Right ventricle myocardium inferior (tissue), 1 donor: ENCODE results near the gene GNG4. TPM values are rescaled to one million over a fixed set of nuclear protein-coding genes. Genes with fewer than 3 reads are reported as not detected.
A peak's percentile ranks its signal among the peaks of the same experiment; 100 is the strongest.
"Not testable (repeated sequence)": the region's sequence is repeated elsewhere in the genome, so short reads cannot be mapped to it uniquely, and the experiment has no call there.

ENCODE experiments used
- ATAC-seq: fragments of 200-7000 bp; cut with Tn5 transposase; one replicate; pipeline ENCODE4 v1.9.1; 2020; ENCODE audit warnings: mild to moderate bottlenecking, moderate library complexity
- DNase-seq: peaks from one replicate; pipeline ENCODE4 v3.0.0; 2021; ENCODE audit errors: missing footprints
- intact Hi-C: fragments of 100-400 bp; cut with DNase I; formaldehyde crosslinking; loops from one replicate; pipeline ENCODE4 v1.11.0; 2022
- total RNA-seq: library from RNA; stranded (reverse); fragmentation: NEBNext Ultra II Directional; extraction: Animal tissue kit (Norgen Biotek cat#: 25700); gene quantifications from one replicate; pipeline ENCODE4 v1.2.1, GENCODE V29; 2021
- donor health status: DM: no; HTN: yes; CAD: no; lungs with severe emphysema.

The GNG4 gene
- total RNA-seq, 1 donor from 2014 or later: not detected

DNA sequence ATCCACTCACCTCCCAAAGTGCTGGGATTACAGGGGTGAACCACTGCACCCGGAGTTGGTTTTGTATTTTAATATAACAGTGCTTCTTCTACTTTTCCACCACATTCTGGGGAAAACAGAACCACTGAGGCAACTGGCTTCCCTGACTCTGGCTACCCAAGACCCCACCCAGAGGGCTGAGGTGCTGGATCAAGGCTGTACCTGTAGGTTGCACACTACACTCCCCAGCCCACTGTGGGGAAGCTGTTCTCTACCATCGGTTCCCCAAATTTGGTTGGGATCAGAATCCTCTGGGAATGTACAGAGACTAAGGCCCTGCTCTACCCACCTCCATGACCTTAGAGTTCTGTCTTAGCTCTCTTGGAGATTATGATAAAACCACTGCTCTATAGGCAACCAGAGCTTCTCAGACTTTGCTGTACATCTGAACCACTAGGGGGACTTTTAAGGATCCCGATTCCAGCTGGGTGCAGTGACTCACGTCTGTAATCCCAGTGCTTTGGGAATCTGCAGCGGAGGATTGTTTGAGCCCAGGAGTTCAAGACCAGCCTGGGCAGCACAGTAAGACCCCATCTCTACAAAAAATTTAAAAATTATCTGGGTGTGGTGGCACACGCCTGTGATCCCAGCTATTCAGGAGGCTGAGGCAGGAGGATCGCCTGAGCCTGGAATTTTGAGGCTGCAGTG lies 51.6 kb downstream of the GNG4 start:
- DNase-seq (no peak), ATAC-seq (no peak)
- intact Hi-C loops: no loop called here

DNA sequence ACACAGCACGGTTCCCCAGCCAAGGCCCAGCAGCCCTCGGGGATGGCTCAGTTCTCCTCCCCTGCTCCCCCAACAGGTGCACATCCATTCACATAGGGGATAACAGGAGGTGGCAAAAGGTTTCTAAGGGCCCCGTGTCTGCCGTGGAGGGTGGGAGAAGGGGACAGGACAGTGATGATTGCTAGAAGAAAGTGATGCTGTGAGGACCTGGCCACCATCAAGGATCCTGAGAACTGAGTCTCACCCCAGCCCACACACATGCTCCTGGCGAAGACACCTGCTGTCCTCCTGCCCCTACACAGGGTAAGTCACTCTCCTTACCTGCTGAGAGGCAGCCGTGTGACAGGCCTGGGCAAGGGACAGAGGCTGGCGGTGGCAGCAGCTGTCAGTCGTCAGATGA lies 54.5 kb downstream of the GNG4 start:
- ATAC-seq: no peak
- intact Hi-C loops: no loop called here
- no peak for DNase-seq

DNA sequence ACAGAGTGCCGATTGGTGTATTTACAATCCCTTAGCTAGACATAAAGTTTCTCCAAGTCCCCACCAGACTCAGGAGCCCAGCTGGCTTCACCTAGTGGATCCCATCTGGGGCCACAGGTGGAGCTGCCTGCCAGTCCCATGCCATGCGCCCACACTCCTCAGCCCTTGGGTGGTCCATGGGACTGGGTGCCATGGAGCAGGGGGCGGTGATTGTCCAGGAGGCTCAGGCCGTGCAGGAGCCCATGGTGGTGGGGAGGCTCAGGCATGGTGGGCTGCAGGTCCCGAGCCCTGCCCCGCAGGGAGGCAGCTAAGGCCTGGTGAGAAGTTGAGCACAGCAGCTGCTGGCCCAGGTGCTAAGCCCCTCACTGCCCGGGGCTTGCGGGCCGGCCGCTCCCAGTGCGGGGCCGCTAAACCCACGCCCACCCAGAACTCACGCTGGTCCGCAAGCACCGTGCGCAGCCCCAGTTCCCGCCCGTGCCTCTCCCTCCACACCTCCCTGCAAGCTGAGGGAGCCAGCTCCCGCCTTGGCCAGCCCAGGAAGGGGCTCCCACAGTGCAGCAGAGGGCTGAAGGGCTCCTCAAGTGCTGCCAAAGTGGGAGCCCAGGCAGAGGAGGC lies 55.2 kb downstream of the GNG4 start:
- DNase-seq, intact Hi-C loops, ATAC-seq: not testable (repeated sequence)

DNA sequence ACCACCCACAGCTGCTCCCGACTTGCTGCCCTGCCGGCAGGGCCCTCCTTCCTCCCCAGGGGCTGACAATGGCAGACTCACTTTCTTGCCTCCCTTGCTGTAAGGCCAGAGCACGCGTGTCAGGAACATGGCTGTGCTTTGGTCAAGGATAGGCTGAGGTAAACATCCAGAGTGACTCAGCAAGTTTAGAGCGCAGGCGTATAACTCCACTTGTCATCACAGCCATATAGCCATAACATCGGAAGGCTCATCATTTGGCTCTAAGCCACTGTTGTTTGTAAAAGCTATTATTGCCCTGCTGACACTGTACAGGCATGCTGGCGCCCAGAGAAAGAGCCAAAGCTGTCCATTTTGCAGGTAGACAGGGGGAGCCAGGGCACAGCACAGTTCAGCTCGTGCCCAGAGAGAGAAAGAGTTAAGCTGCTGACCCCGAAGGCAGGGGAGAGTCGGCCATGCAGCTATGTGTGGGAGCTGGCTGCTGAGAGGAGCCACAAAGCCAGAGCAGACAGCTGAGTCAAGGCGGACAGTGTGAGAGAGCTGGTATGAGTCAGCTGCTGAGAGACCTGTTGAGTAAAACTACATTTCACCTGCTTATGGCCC lies 60.6 kb downstream of the GNG4 start:
- no peak for ATAC-seq

DNA sequence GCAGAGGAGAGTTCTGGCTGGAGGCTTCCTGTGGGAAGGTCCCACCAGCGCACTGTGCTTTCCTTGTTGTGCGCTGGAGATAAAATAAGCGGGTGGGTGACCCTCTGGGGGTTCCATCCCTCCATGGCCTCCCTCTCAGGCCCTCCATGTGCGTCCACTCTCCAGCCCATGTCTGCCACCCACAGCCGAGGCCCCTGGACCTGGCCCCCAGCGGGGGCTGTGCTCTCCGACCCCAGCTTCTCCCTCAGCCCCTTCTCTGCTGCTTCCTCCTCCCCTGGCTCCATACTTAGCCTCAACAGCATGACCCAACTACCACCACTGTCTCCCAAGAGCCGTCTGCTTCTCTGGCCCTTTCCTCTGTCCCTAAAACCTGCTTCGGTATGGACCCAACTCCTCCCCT lies 61.4 kb downstream of the GNG4 start:
- no peak for DNase-seq
- ATAC-seq: no peak
- intact Hi-C loops: no loop called here

More for the DNA sequence above, 60.6 kb downstream of the GNG4 start:
- no peak for DNase-seq
- intact Hi-C loops: no loop called here

DNA sequence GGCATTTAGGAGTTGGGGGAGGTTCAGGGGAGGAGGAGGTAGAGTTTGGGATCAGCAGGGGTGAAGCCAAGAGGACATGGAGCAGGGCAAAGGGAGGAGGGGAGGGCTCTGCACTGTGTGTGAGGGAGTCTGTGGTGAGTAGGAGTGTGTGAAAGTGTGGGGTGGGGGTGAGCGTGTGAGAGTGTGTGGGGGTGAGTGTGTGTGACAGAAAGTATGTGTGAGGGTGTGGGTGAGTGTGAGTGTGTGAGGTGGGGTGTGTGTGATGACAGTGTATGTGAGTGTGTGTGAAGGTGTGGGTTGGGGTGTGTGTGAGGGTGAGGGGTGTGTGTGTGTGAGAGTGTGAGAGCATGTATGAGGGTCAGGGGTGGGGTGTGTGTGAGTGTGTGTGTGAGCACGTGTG lies 62.6 kb downstream of the GNG4 start:
- DNase-seq (no peak), ATAC-seq (peak; percentile 17)
- intact Hi-C loops: no loop called here

DNA sequence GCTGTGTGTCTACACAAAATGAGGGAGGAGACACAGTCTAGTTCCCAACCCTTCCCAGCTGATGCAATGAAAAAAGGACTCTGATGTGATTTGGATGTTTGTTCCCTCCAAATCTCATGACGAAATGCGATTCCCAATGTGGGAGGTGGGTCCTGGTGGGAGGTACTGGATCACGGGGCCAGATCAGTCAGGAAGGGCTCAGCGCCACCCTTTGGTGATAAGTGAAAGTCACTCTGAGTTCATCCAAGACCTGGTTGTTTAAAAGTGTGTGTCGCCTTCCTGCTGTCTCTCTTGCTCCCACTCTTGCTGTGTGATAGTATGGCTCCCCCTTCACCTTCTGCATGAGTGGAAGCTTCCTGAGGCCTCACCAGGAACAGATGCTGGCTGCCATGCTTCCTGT lies 63.2 kb downstream of the GNG4 start:
- DNase-seq: no peak
- intact Hi-C loops: no loop called here
- ATAC-seq: no peak

DNA sequence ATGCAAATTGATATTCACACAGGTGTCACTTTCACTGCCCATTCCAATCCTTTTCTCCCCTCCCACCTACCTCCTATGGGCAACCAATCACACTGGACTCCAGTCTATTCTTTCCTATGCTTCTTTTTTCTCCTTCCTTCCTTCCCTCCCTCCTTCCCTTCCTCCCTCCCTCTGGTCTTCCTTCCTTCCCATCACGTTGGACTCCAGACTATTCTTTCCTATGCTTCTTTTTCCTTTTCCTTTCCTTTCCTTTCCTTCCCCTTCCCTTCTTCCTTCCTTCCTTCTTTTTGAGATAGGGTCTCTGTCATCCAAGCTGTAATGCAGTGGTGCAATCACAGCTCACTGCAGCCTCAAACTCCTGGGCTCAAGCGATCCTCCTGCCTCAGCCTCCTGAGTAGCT lies 64.6 kb downstream of the GNG4 start:
- intact Hi-C loops: no loop called here
- DNase-seq: no peak
- no peak for ATAC-seq

DNA sequence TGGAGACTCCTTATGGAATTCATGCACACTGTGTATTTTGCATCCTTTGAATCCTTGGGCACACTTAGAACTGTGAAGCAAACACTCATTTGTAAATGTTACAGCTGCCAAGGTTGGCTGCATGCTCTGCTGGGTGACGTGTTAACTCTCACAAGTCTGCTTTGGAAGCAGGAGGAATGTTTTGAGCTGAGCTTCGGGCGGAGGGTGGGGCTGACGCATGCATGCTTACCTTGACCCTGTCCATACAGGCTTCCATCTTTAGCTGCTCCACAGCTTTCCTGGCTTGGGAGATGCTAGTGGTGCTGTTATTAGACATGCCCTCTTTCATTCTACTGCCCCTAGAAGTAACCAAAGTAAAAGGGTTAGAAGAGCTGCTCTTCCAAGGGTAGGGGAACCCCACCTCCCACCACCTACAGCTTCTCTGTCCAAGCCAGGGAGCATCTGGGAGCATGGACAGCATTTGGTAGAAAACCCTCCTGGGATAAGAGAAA lies 66.0 kb downstream of the GNG4 start:
- intact Hi-C loops: no loop called here
- DNase-seq (no peak), ATAC-seq (no peak)

DNA sequence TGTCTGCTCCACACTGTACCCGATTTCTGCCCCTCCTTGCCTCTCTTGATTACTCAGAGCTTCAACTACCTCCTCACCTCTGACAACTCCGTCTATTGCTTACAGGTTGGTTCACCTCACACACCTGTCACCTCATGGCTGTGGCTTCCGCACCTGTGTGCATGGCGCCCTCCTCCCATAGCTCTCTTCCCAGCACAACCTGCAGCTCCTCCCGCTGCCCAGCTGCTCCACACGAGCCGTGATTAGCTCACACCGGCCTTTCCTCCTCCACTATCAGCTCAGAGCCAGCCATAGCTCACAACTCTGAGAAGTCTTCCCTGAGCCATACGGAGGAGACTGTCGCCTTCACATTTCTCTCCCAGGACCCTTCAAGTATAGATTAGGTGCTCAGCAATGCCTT lies 67.5 kb downstream of the GNG4 start:
- intact Hi-C loops: no loop called here
- DNase-seq: no peak
- no peak for ATAC-seq

DNA sequence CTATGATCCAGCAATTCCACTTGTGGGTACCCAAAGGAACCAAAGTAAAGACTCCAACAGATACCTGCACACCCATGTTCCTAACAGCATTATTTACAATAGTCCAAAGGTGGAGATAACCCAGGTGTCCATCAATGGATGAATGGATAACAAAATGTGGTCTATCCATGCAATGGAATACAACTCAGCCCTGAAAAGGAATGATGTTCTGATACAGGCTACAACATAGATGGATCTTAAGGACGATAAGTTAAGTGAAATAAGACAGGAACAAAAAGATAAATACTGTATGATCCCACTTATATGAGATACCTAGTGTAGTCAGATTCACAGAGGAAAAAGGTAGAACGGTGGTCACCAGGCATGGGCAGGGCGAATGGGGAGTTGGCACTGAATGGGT lies 69.7 kb downstream of the GNG4 start:
- intact Hi-C loops: no loop called here
- DNase-seq (no peak), ATAC-seq (no peak)

DNA sequence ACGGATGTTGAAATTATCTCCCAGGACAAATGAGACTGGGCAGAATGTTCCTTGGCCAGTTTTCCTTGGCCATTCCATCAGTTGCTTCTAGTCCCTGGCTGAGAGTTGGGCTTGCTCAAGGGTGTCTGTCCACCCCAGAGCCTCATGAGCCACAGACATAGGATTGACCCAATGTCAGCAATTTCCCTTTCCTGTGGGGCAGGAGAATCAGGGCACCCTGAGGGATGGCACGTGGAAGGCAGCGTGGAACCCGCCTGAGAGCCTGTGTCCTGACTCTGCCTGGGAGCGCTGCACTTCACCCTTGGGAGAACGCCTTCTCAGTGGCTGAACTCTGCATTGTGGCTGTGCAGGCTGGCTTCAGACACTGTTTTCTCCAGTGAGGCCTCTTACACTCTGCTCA lies 74.0 kb downstream of the GNG4 start:
- intact Hi-C loops: no loop called here
- ATAC-seq: no peak
- no peak for DNase-seq

DNA sequence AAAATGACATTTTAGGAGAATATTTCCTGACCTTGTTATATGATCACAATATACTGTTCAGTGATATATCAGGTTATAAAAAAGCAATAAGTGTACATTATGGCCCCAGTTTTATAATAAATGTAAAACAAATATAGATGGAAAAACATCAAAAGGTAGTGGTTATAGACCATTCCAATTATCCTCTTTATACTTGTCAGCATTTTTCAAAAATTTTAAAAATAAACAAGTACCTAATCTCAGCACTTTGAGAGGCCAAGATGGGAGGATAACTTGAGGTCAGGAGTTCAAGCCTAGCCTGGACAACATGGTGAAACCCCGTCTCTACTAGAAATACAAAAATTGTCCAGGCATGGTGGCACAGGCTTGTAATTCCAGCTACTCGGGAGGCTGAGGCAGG lies 75.7 kb downstream of the GNG4 start:
- intact Hi-C loops: no loop called here
- no peak for DNase-seq
- no peak for ATAC-seq

DNA sequence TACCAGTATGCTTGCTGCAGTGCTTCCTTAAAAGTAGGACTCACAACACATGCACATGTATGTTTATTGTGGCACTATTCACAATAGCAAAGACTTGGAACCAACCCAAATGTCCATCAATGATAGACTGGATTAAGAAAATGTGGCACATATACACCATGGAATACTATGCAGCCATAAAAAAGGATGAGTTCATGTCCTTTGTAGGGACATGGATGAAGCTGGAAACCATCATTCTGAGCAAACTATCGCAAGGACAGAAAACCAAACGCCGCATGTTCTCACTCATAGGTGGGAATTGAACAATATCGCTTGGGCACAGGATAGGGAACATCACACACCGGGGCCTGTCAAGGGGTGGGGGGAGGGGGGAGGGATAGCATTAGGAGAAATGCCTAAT lies 76.6 kb downstream of the GNG4 start:
- intact Hi-C loops, DNase-seq, ATAC-seq: not testable (repeated sequence)

DNA sequence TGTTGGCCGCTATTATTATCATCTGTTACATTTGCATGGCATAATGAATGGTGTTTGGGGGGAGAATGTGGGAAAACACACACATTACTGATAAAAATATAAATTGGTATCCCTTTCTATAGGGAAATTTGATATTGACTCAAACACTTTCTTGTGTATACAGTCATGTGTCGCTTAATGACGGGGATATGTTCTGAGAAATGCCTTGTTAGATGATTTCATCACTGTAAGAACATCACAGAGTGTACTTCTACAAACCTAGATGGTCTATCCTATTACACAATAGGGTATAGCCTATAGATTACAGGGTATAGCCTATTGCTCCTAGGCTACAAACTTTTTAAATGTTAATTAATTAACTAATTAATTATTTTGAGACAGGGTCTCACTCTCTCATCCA lies 78.1 kb downstream of the GNG4 start:
- intact Hi-C loops: no loop called here
- ATAC-seq: no peak
- DNase-seq: no peak

DNA sequence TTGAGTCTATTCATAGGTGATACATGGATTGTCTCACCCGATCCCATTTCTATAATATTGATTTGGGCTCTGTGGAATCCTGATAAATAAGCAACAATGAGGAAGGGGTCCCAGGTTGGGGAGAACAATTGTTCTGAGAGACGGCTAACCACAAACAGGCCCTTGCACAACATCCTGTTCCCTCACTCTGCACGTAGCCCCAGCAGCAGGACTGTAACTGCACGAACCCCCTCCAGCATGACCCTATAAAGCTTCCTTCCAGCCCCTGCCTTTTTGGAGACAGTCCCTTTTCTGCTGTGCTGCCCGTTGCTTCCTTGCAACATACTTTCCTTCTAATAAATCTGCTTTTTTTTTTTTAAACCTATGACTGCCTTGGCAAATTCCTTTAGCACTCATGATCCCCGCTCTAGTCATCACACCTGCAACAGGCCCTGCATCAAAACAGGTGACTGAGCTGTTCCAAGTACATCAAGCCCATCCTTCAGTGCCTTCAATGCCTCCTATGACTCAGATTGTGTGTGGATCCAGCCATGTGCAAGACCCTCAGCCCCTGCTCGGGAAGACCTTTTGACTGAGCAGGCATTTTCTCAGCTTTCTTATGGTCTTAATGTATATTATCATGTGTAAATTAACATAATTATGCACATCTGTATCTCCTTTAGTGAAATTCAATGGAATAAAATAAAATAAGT lies 81.6 kb downstream of the GNG4 start:
- intact Hi-C loops: no loop called here
- ATAC-seq (no peak), DNase-seq (no peak)

DNA sequence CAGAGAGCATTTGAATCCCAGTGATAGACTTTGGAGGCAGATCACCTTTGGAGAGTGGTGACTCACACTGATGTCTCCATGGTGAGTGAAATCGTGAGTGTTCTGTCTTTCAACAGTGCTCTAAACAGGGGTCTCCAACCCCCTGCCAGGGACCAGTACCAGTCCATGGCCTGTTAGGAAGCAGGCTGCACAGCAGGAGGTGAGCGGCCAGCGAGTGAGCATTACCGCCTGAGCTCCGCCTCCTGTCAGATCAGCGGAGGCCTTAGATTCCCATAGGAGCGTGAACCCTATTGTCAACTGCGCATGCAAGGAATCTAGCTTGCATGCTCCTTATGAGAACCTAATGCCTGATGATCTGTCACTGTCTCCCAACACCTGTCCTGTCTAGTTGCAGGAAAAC lies 83.5 kb downstream of the GNG4 start:
- ATAC-seq (no peak), DNase-seq (no peak)
- intact Hi-C loops: no loop called here

DNA sequence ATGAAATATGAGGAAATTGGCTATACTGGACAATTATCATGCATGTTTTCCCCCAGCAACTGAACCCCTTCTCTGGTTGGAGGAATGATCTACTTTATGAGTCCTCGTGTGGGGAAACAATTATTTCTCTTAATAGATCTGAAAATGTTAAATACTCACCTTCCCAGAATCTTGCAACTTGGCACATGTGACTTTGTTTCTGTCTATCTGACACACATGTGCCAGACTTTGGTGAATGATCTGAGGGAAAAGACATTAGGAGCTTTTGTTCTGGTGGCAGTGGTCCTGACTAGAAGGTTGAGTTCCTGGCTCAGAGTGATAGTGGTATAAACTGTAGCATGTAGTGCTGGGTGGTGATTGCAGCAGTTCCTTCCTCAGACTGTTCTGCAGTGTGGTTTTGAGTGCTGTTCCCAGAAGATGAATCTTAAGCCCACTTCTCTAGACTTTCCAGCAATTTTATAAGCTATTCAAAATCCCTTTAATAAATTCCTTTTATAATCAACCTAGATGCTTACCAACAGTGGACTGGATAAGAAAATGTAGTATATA lies 86.0 kb downstream of the GNG4 start:
- ATAC-seq (no peak), DNase-seq (no peak)
- intact Hi-C loops: no loop called here

DNA sequence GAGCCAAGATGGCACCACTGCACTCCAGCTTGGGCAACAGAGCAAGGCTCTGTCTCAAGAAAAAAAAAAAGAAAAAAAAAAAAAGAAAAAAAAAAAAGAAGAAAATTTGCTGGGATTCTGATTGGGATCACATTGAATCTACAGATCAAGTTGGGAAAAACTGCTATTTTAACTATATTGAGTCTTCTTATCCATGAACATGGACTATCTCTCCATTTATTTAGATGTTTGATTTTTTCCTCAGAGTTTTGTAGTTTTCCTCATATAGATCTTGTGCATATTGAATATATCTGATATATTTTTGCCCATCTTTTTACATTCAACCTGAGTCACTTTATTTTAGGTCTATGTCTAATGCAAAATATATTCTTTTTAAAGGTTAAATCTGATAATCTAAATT lies 87.0 kb downstream of the GNG4 start:
- intact Hi-C loops: no loop called here
- ATAC-seq (no peak), DNase-seq (no peak)
